HG03045 (cell line): Measurements from ENCODE around the gene NFXL1.
A peak's percentile ranks its signal among the peaks of the same experiment; 100 is the strongest.
"Not testable (repeated sequence)": the region's sequence is repeated elsewhere in the genome, so short reads cannot be mapped to it uniquely, and the experiment has no call there.

ENCODE experiments used
- ATAC-seq: cut with Tn5 transposase; IDR thresholded peaks from one replicate; pipeline ENCODE4 v1.9.1; 2021; ENCODE audit warnings: mild to moderate bottlenecking, moderate library complexity; ENCODE audit not compliant: unreplicated experiment

NFXL1 gene

GRCh38 chr4:47914220-47914925 lies at the start of gene NFXL1:
Gene NFXL1, minus strand, starts transcription at chr4:47914583. Its CDS starts 380 bp downstream, at chr4:47914203.
- ATAC-seq, result peak; percentile 98

GRCh38 chr4:47954677-47955076 lies 40.3 kb upstream of the NFXL1 start:
- no peak for ATAC-seq

- ATAC-seq, result no peak
These were observed 39.9 kb upstream of the NFXL1 start for GRCh38 chr4:47954245-47954644.

GRCh38 chr4:47945930-47946726 lies 31.7 kb upstream of the NFXL1 start:
- no peak for ATAC-seq

- ATAC-seq, result no peak
These were observed 27.9 kb upstream of the NFXL1 start for GRCh38 chr4:47942081-47942819.

GRCh38 chr4:47939456-47939855 lies 25.1 kb upstream of the NFXL1 start:
- no peak for ATAC-seq

GRCh38 chr4:47936336-47936735 lies 22.0 kb upstream of the NFXL1 start:
- no peak for ATAC-seq

GRCh38 chr4:47933840-47934239 lies 19.5 kb upstream of the NFXL1 start:
- ATAC-seq, result no peak

GRCh38 chr4:47930971-47931804 lies 16.8 kb upstream of the NFXL1 start:
- ATAC-seq, result no peak

GRCh38 chr4:47929682-47930201 lies 15.4 kb upstream of the NFXL1 start:
- ATAC-seq, result no peak

GRCh38 chr4:47926667-47927258 lies 12.4 kb upstream of the NFXL1 start:
- ATAC-seq, result peak; percentile 97

- ATAC-seq, result not testable (repeated sequence)
These were observed 8.9 kb upstream of the NFXL1 start for GRCh38 chr4:47923261-47923608.

- not testable (repeated sequence) for ATAC-seq
These were observed 8.3 kb upstream of the NFXL1 start for GRCh38 chr4:47922436-47923260.

GRCh38 chr4:47917163-47917562 lies 2.8 kb upstream of the NFXL1 start:
- ATAC-seq, result not testable (repeated sequence)

GRCh38 chr4:47915378-47915777 lies 995 bp upstream of the NFXL1 start:
- no peak for ATAC-seq

GRCh38 chr4:47914926-47915237 lies 499 bp upstream of the NFXL1 start:
- no peak for ATAC-seq

GRCh38 chr4:47913861-47914219 lies 543 bp downstream of the NFXL1 start:
- peak; percentile 27 for ATAC-seq

- no peak for ATAC-seq
These were observed 1.1 kb downstream of the NFXL1 start for GRCh38 chr4:47913330-47913729.

- no peak for ATAC-seq
These were observed 7.2 kb downstream of the NFXL1 start for GRCh38 chr4:47907089-47907646.
